ENCODE data around the gene RFTN1.

DNA sequence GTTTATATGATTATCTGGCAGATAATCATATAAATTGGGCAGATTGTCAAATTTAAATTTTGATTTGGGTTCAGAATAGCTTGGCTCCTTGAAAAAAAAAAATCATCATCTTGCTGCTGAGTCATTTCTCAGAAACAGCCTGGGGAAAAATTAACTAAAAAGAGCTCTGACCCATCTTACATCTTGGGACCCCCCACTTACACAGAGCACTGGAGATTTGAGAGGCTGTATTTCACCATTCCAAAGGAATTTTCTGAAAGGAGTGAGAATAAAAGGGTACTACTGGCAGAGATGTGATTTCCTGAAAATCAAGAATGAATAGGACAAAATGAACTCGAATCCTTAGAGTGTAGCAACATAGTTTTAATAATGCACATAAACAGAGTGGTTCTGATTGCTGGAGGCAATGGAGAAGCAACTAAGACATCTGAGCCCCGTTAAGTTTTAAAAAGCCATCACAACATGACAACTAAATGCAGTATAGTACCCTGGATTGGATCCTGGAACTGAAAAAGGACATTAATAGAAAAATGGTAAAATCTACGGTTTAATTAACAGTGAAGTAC, 97.5 kb downstream of the RFTN1 start:
- TF ChIP-seq, protein P1, sequence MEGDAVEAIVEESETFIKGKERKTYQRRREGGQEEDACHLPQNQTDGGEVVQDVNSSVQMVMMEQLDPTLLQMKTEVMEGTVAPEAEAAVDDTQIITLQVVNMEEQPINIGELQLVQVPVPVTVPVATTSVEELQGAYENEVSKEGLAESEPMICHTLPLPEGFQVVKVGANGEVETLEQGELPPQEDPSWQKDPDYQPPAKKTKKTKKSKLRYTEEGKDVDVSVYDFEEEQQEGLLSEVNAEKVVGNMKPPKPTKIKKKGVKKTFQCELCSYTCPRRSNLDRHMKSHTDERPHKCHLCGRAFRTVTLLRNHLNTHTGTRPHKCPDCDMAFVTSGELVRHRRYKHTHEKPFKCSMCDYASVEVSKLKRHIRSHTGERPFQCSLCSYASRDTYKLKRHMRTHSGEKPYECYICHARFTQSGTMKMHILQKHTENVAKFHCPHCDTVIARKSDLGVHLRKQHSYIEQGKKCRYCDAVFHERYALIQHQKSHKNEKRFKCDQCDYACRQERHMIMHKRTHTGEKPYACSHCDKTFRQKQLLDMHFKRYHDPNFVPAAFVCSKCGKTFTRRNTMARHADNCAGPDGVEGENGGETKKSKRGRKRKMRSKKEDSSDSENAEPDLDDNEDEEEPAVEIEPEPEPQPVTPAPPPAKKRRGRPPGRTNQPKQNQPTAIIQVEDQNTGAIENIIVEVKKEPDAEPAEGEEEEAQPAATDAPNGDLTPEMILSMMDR (IDR thresholded peaks at IDR 0.05) = no peak
- TF ChIP-seq EP300 (IDR thresholded peaks at IDR 0.05) (no peak), POLR2A (IDR thresholded peaks at IDR 0.05) (no peak)

Data from ovary (tissue), 3 donors.